Stimulated activated naive B cell treated with anti-CD40 and anti-IgM and Interleukin-4, amounts not matched to agents 10 μg/mL and 1 μg/mL and 100 μg/mL, for 72 hours (primary cell): ENCODE measurements around the gene NEUROD4.

Experiments
- ATAC-seq, 2 donors: fragments of 150-1000 bp; cut with Tn5 transposase; replicated peaks; 2 replicates each; pipeline ENCODE4 v1.10.0; 2021; ENCODE audit warnings: moderate library complexity in 1 of 2
- DNase-seq: peaks from one replicate; pipeline ENCODE4 v3.0.0; 2021
- H3K27ac Mint-ChIP-seq: one replicate; pipeline ENCODE4 v1.8.0; 2022; ENCODE audit warnings: mild to moderate bottlenecking, mixed read lengths
- H3K27me3 Mint-ChIP-seq, 2 donors: one replicate each; pipeline ENCODE4 v1.8.0; 2022; ENCODE audit warnings: mixed read lengths in 2 of 2
- H3K36me3 Mint-ChIP-seq, 2 donors: one replicate each; pipeline ENCODE4 v1.8.0; 2022; ENCODE audit warnings: mixed read lengths in 2 of 2, mild to moderate bottlenecking in 1 of 2
- H3K4me1 Mint-ChIP-seq, 2 donors: one replicate each; pipeline ENCODE4 v1.8.0; 2022; ENCODE audit warnings: mixed read lengths in 2 of 2, mild to moderate bottlenecking in 1 of 2
- H3K4me3 Mint-ChIP-seq, 2 donors: one replicate each; pipeline ENCODE4 v1.8.0; 2022; ENCODE audit warnings: mild to moderate bottlenecking in 2 of 2, mixed read lengths in 2 of 2, moderate library complexity in 1 of 2
- H3K9me3 Mint-ChIP-seq, 2 donors: one replicate each; pipeline ENCODE4 v1.8.0; 2022; ENCODE audit warnings: mixed read lengths in 2 of 2, mild to moderate bottlenecking in 1 of 2

NEUROD4 gene

GRCh38 chr12:55025508-55025907, 5.7 kb downstream of the NEUROD4 start:
- H3K4me1 Mint-ChIP-seq = peaks cover 0 to 1% of the 10 kb centered on the region in 2 donors
- no peak overlapping the region for H3K27ac Mint-ChIP-seq
- ATAC-seq = no peak
- H3K36me3 Mint-ChIP-seq = no peaks in the 10 kb centered on the region
- H3K27me3 Mint-ChIP-seq = peaks cover 25 to 36% of the 10 kb centered on the region in 2 donors
- no peaks in the 10 kb centered on the region for H3K9me3 Mint-ChIP-seq
- H3K4me3 Mint-ChIP-seq = no peak overlapping the region
- DNase-seq = no peak

DNA sequence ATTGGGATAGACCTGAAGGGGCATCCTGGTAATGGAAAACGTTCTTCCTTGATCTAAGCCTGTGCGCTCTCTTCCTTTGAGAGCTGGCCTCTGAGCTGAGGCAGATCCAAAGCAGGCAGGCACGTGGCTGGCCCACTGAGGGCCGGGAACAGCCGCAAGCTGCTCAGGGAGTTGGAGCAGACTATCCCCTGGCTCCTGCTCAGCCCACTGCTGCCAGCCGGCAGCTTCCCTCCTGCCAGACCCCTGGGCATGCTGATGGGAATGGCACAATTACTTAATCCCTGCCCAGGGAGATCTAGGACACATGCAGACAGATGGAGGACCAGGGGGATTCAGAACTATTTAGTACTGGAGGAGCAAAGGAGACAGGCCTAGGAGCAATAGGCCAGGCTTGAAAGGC, 14.4 kb downstream of the NEUROD4 start:
- Mint-ChIP-seq H3K4me1 (peaks cover 33 to 38% of the 10 kb centered on the region in 2 donors), H3K4me3 (no peak overlapping the region), H3K27ac (no peak overlapping the region), H3K9me3 (peaks cover 0 to 7% of the 10 kb centered on the region in 2 donors), H3K27me3 (peaks cover 0 to 8% of the 10 kb centered on the region in 2 donors), H3K36me3 (no peaks in the 10 kb centered on the region)
- ATAC-seq = no peak
- no peak for DNase-seq

- H3K4me1 Mint-ChIP-seq = peaks cover 33 to 38% of the 10 kb centered on the region in 2 donors
- H3K27me3 Mint-ChIP-seq = peaks cover 0 to 8% of the 10 kb centered on the region in 2 donors
- no peak for DNase-seq
- H3K36me3 Mint-ChIP-seq = no peaks in the 10 kb centered on the region
- H3K9me3 Mint-ChIP-seq = peaks cover 0 to 7% of the 10 kb centered on the region in 2 donors
- no peak for ATAC-seq
- no peak overlapping the region for H3K27ac Mint-ChIP-seq
- no peak overlapping the region for H3K4me3 Mint-ChIP-seq
Observed at GRCh38 chr12:55036326-55037115, 16.7 kb downstream of the NEUROD4 start.

DNA sequence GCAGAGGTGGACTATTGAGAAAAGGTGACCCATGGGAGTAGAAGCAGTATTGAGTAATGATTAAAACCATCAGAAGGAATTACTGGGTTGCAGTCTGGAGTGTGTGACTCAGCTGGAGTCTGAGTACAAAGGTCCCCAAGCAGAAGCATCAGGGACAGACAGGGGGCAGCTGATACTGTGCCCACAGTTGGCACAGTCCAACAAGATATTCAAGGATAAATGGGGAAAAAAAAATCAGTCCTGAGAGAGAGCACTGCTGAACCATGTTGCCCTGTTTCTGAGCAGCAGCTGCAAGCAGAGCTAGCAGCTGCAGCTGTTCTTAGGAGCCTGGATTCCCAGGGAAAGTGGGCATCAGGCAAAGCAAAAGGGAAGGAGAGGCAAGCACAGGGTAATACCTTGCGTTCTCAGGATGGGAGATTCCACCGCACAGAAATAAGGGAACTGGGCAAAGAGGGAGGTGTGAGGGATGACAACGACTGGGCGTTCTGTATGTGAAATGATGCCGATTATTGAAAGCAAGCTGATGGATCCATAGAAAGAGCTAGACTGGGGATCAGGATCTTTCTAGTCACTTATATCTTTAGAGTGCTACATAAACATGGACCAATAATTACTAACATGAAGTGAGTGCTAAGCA, 17.7 kb downstream of the NEUROD4 start:
- Mint-ChIP-seq H3K4me3 (no peak overlapping the region), H3K4me1 (peaks cover 33 to 38% of the 10 kb centered on the region in 2 donors), H3K27ac (peak overlapping the region; percentile 48), H3K9me3 (peaks cover 0 to 7% of the 10 kb centered on the region in 2 donors), H3K36me3 (no peaks in the 10 kb centered on the region), H3K27me3 (peaks cover 0 to 8% of the 10 kb centered on the region in 2 donors)
- peak in 1 of 2 donors; percentile 12 for ATAC-seq
- no peak for DNase-seq

- Mint-ChIP-seq H3K27me3 (peaks cover 0 to 12% of the 10 kb centered on the region in 2 donors), H3K27ac (no peak overlapping the region), H3K9me3 (peaks cover 0 to 7% of the 10 kb centered on the region in 2 donors), H3K4me3 (no peak overlapping the region), H3K36me3 (no peaks in the 10 kb centered on the region), H3K4me1 (peaks cover 27 to 32% of the 10 kb centered on the region in 2 donors)
- ATAC-seq (no peak), DNase-seq (no peak)
Observed at GRCh38 chr12:55039395-55040354, 19.9 kb downstream of the NEUROD4 start.

DNA sequence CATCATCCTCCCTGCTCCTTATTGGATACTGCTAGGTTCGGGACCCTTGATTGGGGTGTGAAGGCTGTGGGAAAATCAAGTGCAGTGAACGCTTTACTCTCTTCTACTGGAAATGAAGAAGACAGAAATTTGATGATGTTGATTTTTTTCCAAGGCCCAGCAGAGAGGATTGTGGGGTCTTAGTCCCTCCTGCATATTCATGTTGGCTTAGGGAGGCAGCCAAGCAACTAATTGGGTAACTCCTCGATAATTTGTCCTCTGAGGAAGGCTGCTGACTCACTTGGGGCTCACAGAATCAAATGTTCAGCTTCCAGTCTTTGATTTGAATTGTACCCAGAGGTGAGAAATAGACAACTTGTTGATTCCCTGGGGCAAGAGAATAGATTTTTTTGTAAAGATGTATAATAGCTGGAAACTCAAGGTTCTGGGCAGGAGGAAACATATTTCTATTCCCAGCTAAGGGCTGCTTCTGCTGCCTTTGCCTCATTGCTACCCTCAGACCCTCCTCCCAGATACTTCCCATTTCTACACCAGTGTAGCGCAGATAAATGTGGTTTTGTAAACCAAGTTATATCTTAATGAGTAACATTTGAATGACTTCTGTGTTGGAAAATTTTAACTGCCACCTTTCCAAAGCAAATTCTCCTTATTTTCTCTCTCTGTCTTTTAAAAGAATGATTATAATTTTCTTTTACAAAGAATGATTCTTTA, 21.7 kb downstream of the NEUROD4 start:
- peaks cover 10 to 14% of the 10 kb centered on the region in 2 donors for H3K4me1 Mint-ChIP-seq
- ATAC-seq = no peak
- no peaks in the 10 kb centered on the region for H3K36me3 Mint-ChIP-seq
- H3K27me3 Mint-ChIP-seq = peaks cover 0 to 12% of the 10 kb centered on the region in 2 donors
- no peak overlapping the region for H3K4me3 Mint-ChIP-seq
- DNase-seq = no peak
- H3K27ac Mint-ChIP-seq = no peak overlapping the region
- no peaks in the 10 kb centered on the region for H3K9me3 Mint-ChIP-seq

DNA sequence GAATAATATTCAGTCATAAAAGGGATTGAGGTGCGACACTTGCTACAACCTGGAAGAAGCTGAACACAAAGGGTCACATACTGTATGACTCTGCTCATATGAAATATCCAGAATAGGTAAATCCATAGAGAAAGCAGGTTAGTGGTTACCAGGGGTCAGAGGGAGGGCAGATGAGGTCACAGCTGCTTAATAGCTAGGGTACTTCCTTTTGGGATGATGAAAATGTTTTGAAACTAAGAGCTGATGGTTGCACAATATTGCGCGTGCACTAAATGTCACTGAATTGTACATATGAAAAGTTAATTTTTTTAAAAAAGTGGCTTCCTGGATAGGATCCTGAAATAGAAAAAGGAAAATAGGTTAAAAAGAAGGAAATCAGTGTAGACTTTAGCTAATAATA, 23.8 kb downstream of the NEUROD4 start:
- Mint-ChIP-seq H3K36me3 (no peaks in the 10 kb centered on the region), H3K4me1 (peaks cover 0 to 2% of the 10 kb centered on the region in 2 donors), H3K4me3 (no peak overlapping the region), H3K27ac (no peak overlapping the region), H3K27me3 (peaks cover 0 to 12% of the 10 kb centered on the region in 2 donors), H3K9me3 (no peaks in the 10 kb centered on the region)
- ATAC-seq (no peak), DNase-seq (no peak)

GRCh38 chr12:55044135-55044534, 24.4 kb downstream of the NEUROD4 start:
- no peaks in the 10 kb centered on the region for H3K4me1 Mint-ChIP-seq
- no peak overlapping the region for H3K27ac Mint-ChIP-seq
- no peak overlapping the region for H3K4me3 Mint-ChIP-seq
- no peaks in the 10 kb centered on the region for H3K36me3 Mint-ChIP-seq
- DNase-seq (no peak), ATAC-seq (no peak)
- H3K27me3 Mint-ChIP-seq = peaks cover 0 to 12% of the 10 kb centered on the region in 2 donors
- no peaks in the 10 kb centered on the region for H3K9me3 Mint-ChIP-seq

DNA sequence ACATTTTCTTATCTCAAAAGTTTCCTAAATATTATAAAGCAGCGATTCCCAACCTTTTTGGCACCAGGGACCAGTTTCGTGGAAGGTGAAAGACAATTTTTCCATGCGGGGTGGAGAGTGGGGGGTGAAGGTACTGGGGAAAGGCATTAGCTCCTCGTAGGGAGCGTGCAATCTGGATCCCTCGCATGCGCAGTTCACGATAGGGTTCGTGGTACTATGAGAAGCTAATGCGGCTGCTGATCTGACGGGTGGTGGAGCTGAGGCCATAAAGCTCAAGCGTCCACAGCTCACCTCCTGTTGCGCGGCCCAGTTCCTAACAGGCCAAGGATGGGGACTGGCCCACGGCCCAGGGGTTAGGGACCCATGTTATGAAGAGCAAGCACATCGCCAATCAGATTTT, 29.9 kb downstream of the NEUROD4 start:
- H3K27ac Mint-ChIP-seq = no peak overlapping the region

GRCh38 chr12:55051197-55051947, 31.6 kb downstream of the NEUROD4 start:
- H3K27ac Mint-ChIP-seq = no peak overlapping the region

More for the DNA sequence above, 29.9 kb downstream of the NEUROD4 start:
- no peaks in the 10 kb centered on the region for H3K36me3 Mint-ChIP-seq
- ATAC-seq (no peak), DNase-seq (no peak)
- no peak overlapping the region for H3K4me3 Mint-ChIP-seq
- no peaks in the 10 kb centered on the region for H3K27me3 Mint-ChIP-seq
- H3K9me3 Mint-ChIP-seq = no peaks in the 10 kb centered on the region
- no peaks in the 10 kb centered on the region for H3K4me1 Mint-ChIP-seq

GRCh38 chr12:55057481-55057880, 37.7 kb downstream of the NEUROD4 start:
- Mint-ChIP-seq H3K27ac (no peak overlapping the region), H3K36me3 (no peaks in the 10 kb centered on the region), H3K4me3 (no peak overlapping the region), H3K4me1 (peaks cover 11 to 17% of the 10 kb centered on the region in 2 donors), H3K27me3 (peaks cover 14 to 16% of the 10 kb centered on the region in 2 donors), H3K9me3 (peaks cover 0 to 4% of the 10 kb centered on the region in 2 donors)
- ATAC-seq = no peak
- no peak for DNase-seq

More at GRCh38 chr12:55051197-55051947, 31.6 kb downstream of the NEUROD4 start:
- H3K36me3 Mint-ChIP-seq = no peaks in the 10 kb centered on the region
- no peak for ATAC-seq
- peaks cover 3 to 5% of the 10 kb centered on the region in 2 donors for H3K27me3 Mint-ChIP-seq
- H3K9me3 Mint-ChIP-seq = peaks cover 0 to 2% of the 10 kb centered on the region in 2 donors
- no peak overlapping the region for H3K4me3 Mint-ChIP-seq
- DNase-seq = no peak
- H3K4me1 Mint-ChIP-seq = no peaks in the 10 kb centered on the region

DNA sequence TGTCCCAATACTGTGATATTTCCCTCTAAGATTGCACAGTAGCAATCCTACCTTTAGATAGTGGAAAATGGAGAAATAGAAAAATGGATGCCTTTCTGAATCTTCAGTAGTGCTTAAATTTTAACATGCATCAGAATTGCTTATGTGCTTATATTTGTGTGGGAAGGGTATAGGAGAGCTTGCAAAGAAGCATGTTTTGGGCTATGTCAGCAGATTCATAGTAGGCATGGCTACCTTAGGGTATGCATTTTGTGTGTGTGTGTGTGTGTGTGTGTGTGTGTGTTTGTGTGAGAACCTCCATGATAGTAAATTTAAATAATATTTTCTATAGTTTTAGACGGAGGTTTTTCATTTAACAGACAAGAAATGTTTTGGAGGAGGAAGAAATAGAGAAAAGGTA, 38.3 kb downstream of the NEUROD4 start:
- DNase-seq (no peak), ATAC-seq (no peak)
- Mint-ChIP-seq H3K27ac (no peak overlapping the region), H3K4me1 (peaks cover 11 to 17% of the 10 kb centered on the region in 2 donors), H3K4me3 (no peak overlapping the region), H3K36me3 (no peaks in the 10 kb centered on the region), H3K9me3 (peaks cover 0 to 4% of the 10 kb centered on the region in 2 donors), H3K27me3 (peaks cover 14 to 16% of the 10 kb centered on the region in 2 donors)

- Mint-ChIP-seq H3K9me3 (peaks cover 0 to 4% of the 10 kb centered on the region in 2 donors), H3K36me3 (no peaks in the 10 kb centered on the region), H3K4me1 (peaks cover 11 to 17% of the 10 kb centered on the region in 2 donors), H3K27ac (no peak overlapping the region), H3K4me3 (no peak overlapping the region), H3K27me3 (peaks cover 14 to 16% of the 10 kb centered on the region in 2 donors)
- ATAC-seq (no peak), DNase-seq (no peak)
Observed at GRCh38 chr12:55058776-55059175, 39.0 kb downstream of the NEUROD4 start.
